KOPT-K1 (cell line): ENCODE data around the gene UNC5B.

Experiments used
- H3K27ac ChIP-seq: fragments of 200-600 bp; sonication (generic); 2 replicates; pipeline ENCODE4 v1.5.1; 2016; ENCODE audit warnings: antibody characterized with exemption, mild to moderate bottlenecking, low read depth, low read length; ENCODE audit not compliant: poor library complexity, severe bottlenecking
- H3K36me3 ChIP-seq: fragments of 200-600 bp; sonication (generic); 2 replicates; pipeline ENCODE4 v1.5.1; 2017; ENCODE audit warnings: antibody characterized with exemption, mild to moderate bottlenecking, low read length, moderate library complexity; ENCODE audit not compliant: insufficient read depth
- H3K9me3 ChIP-seq: fragments of 200-600 bp; sonication (generic); 2 replicates; pipeline ENCODE4 v1.5.1; 2017; ENCODE audit warnings: antibody characterized with exemption, low read length, mild to moderate bottlenecking; ENCODE audit not compliant: insufficient read depth, poor library complexity, severe bottlenecking

Gene UNC5B

GRCh38 chr10:71347587-71348395 is 135.4 kb downstream of the UNC5B start:
- no peaks in the 10 kb centered on the region for H3K9me3 ChIP-seq
- no peak overlapping the region for H3K27ac ChIP-seq
- no peaks in the 10 kb centered on the region for H3K36me3 ChIP-seq

- Histone ChIP-seq H3K9me3 (no peaks in the 10 kb centered on the region), H3K27ac (no peak overlapping the region), H3K36me3 (no peaks in the 10 kb centered on the region)
Observed at GRCh38 chr10:71348850-71349249, 136.5 kb downstream of the UNC5B start.

- Histone ChIP-seq H3K9me3 (no peaks in the 10 kb centered on the region), H3K36me3 (no peaks in the 10 kb centered on the region), H3K27ac (no peak overlapping the region)
Observed at GRCh38 chr10:71349406-71349805, 137.0 kb downstream of the UNC5B start.

GRCh38 chr10:71351087-71351486 is 138.7 kb downstream of the UNC5B start:
- Histone ChIP-seq H3K9me3 (no peaks in the 10 kb centered on the region), H3K27ac (no peak overlapping the region), H3K36me3 (no peaks in the 10 kb centered on the region)

- no peaks in the 10 kb centered on the region for H3K36me3 ChIP-seq
- H3K9me3 ChIP-seq: no peaks in the 10 kb centered on the region
- no peak overlapping the region for H3K27ac ChIP-seq
Observed at GRCh38 chr10:71351628-71352319, 139.4 kb downstream of the UNC5B start.
